ENCODE results near the gene SERPINE1. TPM values are rescaled to one million over a fixed set of nuclear protein-coding genes. Genes with fewer than 3 reads are reported as not detected.

Gene SERPINE1
- total RNA-seq, 1 experiment from 2014 or later, result 12.7 TPM

DNA sequence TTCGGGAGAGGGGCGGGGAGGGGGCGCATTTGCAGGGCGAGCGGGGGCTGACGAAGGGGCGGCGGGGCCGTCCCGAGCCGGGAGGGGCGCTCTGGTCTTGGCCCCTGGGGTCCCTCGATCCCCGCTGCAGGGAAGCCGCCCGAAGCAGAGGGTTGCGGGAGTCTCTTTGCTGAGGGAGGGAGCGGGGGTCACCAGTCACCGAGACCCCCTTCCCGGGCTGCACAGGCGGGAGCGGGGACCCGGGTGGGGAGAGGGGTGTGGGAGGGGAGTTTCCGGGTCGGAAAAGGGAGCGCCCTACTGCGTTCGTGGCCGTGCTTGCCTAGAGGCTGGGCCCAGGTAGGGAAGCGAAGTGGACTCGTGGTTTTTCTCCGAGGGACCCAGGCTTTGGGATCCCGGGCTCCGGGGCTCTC, 27.8 kb downstream of the SERPINE1 start:
- no peak for DNase-seq (ENCODE audit: low spot score)

DNA sequence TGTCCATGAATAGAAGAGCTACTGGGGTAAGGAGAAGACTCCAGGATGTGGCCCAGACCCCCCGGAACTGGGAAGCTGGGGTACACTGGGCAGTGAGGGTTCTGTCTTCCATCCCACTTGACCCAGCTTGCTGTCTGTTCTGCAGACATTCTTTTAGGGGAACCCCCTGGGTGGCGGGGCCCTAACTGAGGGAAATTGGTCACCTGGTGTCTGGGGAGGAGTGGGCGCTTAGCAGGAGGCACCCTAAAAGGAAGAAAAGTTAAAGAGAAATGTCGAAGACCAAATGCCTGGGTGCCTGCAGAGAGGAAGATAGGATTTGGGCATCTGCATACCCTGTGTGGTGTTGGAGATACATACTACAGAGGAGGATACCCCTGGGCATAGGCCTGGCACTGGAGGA, 28.4 kb downstream of the SERPINE1 start:
- no peak for DNase-seq (ENCODE audit: low spot score)

DNA sequence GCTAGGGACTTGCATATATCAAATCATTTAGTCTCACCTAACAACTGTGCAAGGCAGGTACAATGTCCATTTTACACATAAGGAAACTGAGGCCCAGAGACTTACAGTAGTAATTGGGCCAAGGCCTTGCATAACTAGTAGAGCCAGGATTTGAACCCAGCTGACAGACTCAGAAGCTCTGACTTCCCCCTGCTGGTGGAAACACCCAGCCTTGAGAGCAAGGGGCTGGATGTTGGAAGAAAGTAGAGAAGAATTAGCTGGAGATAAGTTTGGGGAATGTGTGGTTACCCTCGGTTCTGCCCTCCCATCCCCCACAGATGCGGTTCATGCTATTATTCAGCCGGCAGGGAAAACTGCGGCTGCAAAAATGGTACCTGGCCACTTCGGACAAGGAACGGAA, 29.4 kb downstream of the SERPINE1 start:
- no peak for DNase-seq (ENCODE audit: low spot score)

DNA sequence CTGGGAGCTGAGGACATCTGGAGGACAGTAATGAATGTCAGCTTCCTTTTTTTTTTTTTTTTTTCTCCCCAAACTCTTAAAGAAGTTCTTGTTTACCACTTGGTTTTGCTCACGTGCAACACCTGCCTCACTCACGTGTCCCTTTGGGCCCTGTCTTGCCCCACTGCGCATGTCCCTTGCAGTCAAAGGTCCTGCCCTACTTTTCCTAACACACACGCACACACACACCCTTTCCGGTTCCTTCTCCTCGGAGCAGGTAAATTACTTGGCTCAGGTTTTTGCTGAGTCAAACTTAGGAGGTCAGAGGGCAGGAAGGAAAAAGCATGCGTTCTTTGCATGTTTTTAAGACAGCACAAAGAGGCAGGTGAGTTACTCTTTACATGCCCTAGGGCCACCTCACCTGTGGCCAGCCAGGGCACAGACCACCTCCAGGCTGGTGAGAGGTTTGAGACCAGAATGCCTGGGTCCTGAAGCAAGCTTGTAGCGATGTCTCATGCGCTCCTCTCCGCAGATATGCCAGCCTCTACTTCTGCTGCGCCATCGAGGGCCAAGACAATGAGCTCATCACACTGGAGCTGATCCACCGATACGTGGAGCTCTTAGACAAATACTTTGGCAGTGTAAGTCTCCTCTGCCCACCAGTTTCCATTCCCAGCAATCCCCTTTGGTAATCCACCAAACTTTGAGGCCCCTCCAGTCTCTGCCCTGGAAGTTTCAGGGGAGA, 30.1 kb downstream of the SERPINE1 start:
- DNase-seq (ENCODE audit: low spot score), result no peak

DNA sequence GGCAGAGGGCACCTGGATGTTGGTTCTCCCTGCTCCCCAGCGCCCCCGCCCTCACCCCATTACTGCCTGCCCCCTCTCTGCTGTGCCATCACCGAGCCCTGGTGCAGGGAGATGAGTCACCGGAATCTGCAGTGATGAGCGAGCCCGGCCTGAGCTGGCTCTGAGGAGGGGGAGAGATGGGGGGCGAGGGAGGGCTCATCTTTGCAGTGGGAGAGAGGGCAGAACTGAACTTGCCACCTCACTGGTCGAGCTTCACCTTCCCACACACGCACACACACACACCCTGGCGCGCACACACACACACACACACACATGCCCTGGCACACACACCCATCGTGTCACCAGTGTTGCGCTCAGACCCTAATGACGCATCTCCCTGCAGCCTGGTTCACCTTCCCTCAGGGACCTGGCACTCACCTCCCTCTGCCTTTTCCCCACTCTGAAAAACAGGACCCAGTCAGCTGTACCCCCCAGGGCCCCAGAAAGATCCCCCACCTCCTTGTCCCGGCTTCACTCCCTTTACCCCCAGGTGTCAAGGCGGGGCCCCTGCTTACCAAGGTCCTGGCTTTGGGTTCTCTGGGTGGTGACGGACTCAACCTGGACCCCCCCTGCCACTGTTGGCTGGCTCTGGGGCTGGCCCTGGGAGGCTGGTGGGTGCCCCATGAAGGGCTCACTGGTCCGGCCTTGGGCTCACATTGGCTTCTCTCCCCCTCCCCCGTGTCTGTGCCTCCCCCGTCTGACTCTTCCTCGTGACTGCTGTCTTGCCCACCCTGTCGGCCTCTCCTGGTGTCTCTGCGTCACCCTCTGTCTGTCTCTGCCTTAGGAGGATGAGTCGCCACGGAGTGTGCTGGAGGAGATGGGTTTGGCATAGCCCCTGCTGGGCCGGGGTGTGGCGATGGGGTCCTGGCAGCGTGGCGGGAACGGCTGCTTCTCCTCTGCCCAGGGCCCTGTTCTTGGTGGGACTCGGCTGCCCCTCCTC, 33.1 kb downstream of the SERPINE1 start:
- DNase-seq (ENCODE audit: low spot score), result peak; percentile 49

DNA sequence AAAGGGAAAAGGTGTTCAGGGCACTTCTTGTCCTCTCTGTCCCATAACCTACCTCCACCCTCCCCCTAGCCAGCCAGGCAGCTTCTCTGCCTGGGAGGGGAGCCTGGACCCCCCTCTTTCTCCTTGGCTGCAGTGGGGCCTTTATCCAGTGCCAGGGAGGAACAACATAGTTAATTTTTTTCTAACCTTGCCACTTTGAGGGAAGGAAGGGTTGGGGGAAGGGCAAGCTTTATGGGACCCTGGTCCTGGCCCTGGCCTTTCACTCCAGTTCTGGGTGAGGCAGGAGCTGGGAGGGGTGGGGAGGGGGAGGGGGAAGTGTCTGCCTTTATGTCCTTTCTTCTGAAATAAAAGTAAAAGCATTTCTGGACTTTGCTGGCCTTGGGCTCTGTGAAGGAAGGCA, 34.0 kb downstream of the SERPINE1 start:
- DNase-seq (ENCODE audit: low spot score), result no peak

DNA sequence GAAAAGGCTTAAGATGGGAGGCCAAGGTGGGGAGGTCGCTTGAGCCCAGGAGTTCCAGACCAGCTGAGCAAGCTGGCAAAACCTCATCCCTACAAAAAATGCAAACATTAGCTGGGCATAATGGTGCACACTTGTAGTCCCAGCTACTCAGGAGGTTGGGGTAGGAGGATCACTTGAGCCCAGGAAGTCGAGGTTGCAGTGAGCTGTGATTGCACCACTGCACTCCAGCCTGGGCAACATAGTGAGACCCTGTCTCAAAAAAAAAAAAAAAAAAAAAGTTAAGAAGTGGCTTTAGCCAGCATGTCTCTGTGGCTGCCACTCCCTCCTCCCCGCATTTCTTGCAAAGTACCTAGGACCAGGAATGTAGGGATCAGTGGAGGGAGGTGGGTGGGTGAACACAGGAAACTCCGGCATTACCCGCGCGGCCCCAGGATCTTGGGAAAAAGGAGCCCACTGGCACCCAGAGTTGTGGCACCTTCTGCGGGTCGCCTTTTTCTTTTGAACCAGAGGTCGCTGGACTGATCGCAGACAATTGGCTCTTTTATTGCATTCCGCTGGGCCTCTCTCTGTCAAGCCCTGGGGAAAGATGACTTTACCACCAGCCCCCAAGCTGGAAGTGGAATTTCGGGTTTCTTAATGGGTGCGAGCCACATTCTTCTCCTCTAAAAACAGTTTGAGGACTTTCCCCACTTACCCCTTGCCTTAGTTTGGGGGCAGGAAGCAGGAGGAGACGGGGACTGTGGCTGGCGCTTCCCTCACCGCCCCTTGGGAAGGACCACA, 35.0 kb downstream of the SERPINE1 start:
- DNase-seq (ENCODE audit: low spot score), result no peak

DNA sequence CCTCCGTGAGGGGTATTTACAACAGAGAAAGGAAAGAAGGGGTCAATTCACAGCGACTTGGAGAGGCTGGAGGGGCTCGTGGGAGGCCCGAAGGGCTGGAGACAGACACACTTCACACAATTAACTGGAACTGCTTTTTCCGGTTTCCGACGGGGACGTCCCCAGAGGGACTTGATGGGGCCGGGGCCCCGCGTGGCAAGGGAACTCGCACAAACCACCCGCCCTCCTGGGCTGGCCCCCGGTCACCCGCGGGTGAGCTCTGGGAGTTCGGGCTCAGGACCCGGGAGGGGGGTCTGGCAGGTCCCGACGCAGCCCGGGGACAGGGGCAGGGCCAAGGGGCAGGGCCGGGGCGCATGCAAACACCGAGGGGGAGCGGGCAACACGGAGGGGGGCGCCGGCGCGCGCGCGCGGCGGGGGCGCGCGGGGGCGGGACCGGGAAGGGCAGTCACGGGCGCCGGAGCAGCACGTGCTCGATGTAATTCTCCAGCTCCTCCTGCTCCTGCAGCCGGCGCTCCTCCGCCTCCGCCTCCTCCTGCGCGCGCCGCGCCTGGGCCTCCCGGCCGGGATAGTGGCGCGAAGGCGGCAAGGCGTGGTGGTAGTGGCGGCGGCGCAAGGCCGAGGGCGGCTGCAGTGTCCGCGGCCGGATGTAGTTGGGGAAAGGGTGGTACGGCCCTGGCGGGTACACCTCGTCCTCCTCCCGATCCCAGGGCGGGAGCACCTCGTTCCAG, 35.8 kb downstream of the SERPINE1 start:
- DNase-seq (ENCODE audit: low spot score), result peak; percentile 61

DNA sequence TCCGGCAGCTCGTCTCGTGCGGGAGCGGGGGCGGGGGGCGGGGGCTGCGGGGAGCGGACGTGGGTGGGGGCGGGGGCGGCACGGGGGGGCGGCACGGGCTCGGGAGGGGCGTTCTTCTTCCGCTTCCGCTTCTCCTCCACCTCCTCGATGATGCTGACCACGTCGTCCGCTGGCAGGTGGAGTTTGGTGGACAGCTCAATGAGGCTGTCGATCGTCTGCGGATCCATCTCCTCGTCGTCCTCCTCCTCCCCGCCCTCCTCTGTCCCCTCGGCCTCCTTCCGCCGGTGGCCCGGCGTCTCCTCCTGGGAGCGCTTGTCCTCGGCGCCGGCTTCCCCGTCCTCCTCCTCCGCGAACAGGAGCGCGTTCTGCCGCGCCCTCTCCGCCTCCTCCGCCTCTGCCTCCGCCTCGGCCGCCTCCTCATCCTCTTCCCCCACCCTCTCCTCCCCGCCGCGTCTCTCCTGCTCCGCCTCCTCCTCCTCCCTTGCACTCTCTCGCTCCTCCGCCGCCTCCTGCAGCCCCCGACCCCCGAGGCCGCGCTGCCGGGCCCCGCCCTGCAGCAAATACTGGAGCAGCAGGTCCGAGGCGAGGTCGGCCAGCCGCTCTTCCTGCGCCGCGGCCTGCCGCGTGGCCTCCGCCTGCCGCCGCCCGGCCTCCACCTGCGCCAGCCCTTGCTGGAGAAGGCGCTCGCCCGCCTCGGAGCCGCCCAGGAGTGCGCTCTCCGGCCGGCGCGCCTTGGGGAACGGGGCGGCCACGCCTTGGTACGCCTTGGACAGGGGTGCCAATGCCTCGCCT, 36.6 kb downstream of the SERPINE1 start:
- peak; percentile 58 for DNase-seq (ENCODE audit: low spot score)

DNA sequence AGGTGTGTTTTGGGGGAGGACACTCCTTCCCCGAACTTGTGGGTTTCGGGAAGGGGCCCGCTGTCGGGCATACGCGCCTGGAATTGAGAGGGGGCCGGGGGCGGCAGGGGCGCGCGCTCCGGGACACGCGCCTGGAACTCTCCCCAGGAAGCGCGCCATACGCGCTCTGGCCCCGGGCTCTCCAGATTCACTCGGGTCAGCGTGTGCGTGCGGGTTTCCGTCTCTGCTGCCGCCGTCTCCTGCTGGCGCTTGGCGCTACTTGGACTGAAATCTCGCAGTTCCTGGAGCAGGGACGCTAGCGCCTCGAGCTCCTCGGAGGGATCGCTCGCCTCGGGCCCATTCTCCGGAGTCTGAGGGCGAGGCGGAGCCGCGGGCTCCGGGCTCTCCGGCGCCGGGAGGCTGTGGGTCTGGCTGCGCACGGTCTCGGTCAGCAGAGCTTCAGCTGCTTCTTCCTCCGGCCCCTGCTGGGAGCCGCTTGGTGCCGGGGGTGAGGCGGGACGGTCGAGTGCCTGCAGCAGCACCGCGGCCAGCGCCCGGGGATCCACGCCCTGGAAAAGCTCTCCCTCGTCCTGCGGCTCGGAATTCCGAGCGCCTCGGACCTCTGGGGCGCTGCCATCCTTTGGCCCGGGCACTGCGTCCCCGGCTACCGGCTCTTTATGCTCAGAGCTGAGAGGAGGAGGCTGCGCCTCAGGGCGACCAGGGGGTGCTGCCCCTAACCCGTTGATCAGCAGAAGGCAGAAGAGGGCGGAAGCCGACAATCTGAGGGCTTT, 37.4 kb downstream of the SERPINE1 start:
- no peak for DNase-seq (ENCODE audit: low spot score)

DNA sequence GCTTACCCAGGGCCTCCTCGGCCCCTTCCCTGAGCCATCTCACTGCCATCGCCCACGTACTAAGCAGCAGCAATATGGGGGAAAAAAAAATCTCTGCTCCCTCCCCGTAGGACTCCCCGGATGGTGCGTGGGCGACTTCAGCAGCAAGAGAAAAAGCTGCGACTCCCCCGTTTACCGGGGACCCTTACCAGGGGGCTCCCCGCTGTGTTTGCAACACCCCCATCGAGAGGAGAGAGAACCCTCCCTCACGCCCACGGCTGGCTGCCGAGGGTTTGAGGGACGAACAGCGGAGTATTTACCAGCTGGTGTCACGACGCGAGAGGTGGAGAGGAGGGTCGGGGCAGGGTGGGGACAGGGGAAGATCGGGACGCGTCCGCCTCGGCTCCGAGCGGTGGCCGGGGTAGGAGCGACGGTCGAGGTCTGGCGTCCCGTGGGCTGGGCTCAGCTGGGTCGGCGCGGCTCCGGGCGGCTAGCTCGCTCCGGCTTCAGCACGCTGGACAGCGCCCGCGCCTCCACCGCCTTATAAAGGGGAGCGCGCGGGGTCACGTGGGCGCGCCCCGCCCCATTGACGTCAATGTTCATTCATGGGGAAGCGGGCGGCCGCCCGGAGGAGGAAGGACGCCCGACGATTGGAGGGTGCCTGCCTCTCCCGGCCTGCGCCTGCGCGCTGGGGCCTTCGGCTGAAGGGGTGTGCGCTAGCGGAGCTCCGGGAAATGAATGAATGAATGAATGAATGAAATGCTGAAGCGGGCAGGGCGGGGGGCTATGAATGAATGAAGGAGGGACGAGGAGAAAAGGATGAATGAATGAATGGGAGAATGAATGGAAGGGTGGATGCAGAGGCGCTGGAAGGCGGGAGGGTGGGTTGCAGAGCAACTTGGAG, 38.4 kb downstream of the SERPINE1 start, which contains the start of gene VGF:
VGF (minus strand) TSS at position 495 of the 883 bp plus-strand sequence. CDS start 726 bp downstream, outside the sequence.
- DNase-seq (ENCODE audit: low spot score), result peak; percentile 93

DNA sequence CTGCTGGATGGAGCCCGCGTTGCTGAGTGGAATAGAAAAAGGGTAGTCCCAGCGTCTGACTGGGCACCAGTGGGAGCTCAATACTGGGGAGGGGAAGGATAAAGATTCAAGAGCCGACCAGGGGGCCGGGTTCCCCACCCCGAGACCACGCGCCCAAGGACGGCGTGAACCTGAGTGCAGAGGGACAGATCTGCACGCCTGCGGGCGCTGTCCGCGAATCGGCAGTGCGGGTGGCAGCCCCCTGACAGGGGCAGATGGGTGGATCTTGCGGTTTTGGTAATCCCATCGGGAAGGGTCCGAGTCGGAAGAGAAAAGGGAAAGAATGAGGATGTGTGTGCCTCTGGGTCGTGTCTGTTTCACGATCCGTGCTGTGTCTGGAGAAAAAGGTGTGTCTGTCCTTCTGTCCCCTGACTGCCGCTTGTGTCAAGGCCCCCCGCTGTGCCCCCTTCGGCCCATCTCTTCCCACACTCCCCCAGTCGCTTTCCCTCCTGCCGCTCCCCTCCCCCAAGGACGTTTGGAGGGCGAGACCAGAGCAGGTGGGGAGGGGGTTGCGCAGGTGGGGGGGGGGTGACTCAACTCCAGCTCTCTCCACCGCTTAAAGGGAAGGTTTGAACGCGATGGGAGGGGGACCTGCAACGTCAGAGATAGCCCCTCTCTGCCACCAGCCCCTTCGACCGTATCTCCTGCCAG, 39.2 kb downstream of the SERPINE1 start:
- no peak for DNase-seq (ENCODE audit: low spot score)

DNA sequence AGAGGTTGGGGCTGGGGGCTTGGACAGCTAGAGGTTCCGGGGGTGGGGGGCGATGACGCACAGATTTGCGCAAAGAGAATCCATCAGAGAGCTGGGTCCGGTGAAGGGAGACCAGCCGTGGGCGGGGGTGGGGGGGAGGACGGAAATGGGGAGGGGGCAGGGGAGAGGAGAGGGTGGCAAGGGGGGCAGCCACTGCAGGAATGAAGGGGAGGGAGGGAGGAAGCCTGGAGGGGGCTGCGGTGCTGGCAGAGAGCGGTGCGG, 39.7 kb downstream of the SERPINE1 start:
- no peak for DNase-seq (ENCODE audit: low spot score)

DNA sequence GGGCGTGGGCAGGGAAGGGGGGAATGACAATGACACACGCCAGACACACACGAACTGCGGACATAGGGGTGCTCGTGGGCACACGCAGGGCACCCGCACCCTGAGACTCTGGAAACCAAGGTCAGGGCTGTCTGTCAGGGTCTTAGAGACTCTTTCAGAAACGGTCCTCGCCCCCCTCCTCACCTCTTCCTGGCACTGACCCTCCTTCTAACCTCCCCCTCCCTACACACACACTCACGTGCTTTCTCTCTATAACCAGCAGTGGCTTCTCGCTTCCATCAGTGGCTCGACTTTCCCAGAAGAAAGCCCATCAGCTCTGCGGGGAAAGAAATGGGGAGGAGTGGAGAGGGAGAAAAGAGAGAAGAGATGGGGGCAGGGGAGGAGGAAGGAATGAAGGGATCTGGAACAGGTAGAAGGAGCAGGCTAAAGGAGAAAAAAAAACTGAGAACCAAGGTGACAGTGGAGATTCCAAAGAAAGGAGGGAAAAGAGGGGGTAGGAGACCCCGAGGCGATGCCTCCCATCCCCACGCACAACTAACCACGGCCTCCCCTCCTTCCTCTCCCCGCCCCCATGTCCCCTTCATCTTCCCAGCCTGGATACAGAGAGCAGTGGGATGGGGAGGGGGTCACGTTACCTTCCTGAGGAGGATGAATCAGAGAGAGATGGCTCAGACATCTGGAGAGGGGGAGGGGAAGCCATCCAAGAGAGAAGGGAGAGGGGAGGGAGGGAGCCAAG, 40.2 kb downstream of the SERPINE1 start:
- DNase-seq (ENCODE audit: low spot score), result peak; percentile 51

DNA sequence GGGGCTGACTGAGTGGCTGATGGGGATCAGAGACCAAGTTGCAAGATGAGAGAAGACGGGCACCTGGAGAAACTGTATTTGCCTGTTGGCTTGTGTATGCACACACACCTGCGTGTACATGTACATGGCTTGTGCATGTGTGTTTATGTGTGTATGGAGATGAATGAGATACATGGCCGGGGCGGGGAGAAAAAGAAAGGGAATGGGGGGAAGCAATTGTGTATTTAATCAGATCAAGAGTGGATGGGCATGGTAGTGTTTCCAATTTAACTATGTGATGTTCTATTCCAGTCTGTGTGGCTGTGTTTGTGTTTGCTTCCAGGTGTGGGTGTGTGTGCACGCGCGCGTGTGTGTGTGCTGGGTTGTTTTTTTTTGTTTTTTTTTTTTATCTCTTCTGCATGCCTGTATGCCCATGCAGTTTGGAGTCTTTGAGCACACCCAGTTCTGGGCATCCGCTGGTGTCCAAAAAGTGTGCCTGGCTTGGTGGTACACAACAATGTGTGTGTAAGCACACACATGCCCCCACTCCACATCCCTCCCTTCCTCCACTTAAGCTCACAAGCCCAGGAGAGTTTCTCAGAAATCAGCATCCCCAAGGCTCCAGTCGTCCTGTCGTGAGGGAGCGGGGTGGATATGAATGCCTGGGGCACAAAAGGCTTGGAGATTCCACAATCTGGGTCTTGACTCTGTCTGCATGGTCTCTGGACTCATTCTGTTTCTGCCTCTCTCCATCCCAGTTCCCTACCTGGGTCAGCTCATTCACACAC, 40.9 kb downstream of the SERPINE1 start:
- DNase-seq (ENCODE audit: low spot score), result no peak

DNA sequence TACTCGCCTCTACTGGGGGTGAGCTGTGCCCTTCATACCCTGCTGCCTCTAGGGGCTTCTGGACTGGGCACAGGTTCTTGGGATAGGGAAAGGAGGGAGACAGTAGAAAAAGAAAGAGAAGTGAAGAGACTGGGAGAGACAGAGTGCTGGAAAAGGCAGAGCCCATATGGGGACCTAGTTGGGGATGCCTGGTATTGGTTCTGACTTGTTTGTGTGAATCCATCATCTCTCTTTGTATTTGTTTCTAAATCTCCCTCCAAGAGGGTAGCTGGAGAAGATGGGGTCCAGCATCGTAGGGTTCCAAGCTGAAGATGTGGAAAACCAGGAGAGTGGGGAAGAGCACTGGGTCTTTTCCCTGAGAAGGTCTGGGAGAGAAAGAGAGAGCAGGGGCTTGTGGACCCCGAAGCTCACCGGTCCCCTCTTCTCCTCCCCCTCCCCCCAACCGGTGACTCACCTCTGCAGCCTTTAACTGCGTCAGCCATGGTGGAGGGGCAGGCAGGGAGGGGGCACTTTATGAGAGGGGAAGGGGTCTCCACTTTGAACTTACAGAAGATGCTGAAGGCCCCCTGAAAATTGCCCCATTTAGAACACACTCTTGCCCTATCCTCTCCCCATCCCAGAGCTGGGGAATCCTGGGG, 41.6 kb downstream of the SERPINE1 start:
- no peak for DNase-seq (ENCODE audit: low spot score)

All from H4 (cell line).